Activated CD4-positive, alpha-beta T cell treated with anti-CD3 and anti-CD28 coated beads, Interleukin-2, amount 50 U/mL, for 4 hours (primary cell): Measurements from ENCODE around the gene ADGRG2.

Experiments used
- DNase-seq, 2 experiments: peaks; one replicate each; pipeline ENCODE4 v3.0.0-alpha.2; 2020

Gene ADGRG2

DNA sequence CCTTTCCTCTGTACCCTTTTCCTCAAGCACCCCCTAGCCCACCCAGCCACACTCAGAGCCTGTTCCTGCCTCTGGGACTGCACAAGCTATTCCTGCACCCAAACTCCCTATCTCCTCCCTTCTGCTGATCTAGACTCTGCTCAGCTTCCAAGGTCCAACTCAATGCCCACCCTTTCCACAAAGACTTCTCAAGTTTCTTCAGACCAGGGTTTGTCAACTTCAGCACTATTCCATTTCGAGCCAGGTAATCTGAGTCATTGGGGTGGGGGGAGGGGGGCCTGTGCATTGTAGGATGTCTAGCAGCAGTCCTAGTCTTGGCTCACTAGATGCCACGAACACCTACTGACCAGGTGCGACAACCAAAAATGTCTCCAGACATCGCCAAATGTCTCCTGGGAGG lies 175.7 kb downstream of the ADGRG2 start:
- no peak for DNase-seq

DNA sequence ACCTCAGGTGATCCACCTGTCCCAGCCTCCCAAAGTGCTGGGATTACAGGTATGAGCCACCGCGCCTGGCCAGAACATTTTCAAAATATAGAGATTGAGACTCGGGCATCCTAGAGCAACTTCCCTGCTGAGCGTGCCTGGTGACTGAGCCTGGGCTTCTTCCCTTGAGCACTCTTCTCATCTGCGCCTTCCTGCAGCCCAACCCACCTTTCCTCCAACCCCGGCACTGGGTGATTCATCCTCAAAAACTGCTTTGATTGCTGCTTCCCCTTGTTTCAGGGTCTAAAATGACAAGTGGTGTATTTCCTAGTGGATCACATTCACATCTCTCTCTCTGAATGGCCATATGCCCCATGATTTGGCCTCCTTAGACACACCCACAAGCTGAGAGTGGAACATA lies 176.1 kb downstream of the ADGRG2 start:
- DNase-seq, result no peak

DNA sequence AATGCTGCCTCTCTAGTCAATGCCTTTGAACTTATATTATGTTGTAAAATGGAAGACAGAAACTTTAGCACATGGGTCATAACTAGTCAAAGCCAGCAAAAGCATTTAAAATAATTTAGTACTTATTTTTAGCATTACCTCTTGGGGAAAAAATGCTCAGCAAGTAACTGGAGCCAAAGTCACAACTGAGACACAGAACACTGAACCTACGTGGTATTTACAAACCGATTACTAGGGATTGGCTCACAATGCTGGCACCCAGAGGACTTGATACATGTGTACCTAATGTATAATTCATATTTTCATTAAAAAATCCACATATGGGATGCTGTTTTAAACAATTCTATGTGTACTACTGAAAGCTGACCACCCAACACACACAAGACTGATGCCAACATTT lies 176.8 kb downstream of the ADGRG2 start:
- no peak for DNase-seq

DNA sequence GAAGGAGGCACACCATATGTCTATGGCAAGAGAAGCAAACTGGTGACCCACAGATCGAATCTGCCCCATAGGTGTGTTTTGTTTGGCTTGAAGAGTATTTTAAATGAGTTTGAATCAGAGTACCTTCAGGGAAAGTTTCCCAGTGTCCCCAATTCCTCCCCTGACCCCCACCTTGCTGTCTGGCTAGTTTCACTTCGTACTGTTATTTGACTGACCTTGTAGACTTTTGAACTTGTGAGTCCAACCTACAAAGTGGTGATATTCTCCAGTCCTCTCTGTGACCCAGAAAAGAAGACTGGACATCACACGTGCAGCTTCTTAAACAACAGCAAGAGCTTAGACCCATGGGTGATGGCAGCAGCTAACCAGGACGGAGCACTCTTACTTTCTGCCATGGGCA lies 177.8 kb downstream of the ADGRG2 start:
- no peak for DNase-seq

DNA sequence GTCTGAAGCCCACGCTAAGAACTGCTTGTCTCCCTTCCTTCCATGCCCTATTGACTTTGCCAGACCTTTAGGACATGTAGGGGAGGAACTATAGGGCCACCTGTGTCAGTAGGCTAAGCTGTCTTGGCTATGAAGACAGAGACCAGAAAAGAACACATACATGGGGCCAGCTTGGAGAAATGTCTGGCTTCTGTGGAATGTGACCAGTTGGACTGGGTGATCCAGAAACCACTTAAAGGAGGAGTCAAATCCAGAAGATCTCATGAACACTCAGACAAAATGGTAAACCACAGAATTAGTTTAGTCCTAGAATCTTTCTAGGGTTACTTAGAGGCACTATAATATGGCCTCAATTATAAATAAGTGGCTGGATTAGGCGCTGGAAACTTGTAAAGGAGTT lies 180.4 kb downstream of the ADGRG2 start:
- no peak for DNase-seq
